Measurements from ENCODE around the gene C19orf38.
A peak's percentile ranks its signal among the peaks of the same experiment; 100 is the strongest.

GRCh38 chr19:10871711-10872545, 23.7 kb downstream of the C19orf38 start:
- TF ChIP-seq CTCF (IDR thresholded peaks at IDR 0.05) (peak in 4 of 6 experiments; percentile 18 to 46 (median 26)), POLR2A (IDR thresholded peaks at IDR 0.05) (no peak)

Data from Peyer's patch (tissue), 4 donors.